Measurements from ENCODE around the gene TMPO.
A peak's percentile ranks its signal among the peaks of the same experiment; 100 is the strongest.

TMPO gene

GRCh38 chr12:98514982-98515286 is 456 bp upstream of the TMPO start (continued):
- TF ChIP-seq ZNF391 (tag by site-specific recombination; IDR thresholded peaks at IDR 0.05; ENCODE audit: borderline replicate concordance, low read depth), result 0 out of 2 replicates have a peak, but pooled peaks have one; percentile 37
- 0 out of 2 replicates have a peak, but pooled peaks have one; percentile 8 for TF ChIP-seq ZFP69B (tag by site-specific recombination; IDR thresholded peaks at IDR 0.05)

DNA sequence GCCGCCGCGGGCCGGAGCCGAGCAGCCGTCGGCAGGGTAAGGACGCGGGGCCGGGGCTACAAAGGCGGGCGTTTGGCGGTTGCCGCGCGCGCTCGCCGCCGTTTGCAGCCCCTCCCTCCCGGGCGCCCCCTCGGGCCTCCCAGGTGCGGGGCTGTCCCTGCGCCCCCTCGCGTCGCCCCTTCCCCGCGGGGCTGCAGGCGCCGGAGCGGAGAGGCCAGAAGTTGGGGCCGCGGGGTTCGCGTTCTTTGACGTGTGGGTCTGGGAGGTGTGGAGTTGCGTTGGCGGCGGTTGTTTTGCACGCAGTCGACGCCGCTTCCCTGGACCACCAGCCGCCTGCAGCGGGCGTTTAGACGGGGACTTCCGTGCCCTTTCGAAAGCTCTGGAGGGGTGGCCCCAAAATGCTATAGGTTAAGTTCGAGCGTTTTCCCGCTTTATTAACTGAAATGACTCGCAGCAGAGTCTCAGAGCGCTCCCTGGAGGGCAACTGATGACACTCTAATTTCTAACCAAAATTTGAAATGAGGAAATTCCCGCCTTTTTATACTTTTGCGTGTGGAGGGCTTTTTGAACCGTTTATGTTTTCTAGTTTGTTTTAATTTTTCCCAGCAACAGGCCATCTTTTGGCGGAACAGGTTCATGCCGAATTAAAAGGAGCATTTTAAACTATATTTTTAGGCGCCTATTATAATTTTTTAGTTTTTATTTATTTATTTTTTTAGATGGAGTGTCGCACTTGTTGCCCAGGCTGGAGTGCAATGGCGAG is 902 bp downstream of the TMPO start:
- POLR2A ChIA-PET, result interaction anchor here (0.6 to 2.3 kb wide), 10 partner anchors 9 to 178 kb away, joined by 3 to 18 read pairs (median 4); no protein-coding TSS in a partner anchor
- no peaks in the 10 kb centered on the region for H3K9me3 ChIP-seq (ENCODE audit: control insufficient read depth, insufficient read depth, low read depth, low read length)
- peak overlapping the region; percentile 97 for H3K4me3 ChIP-seq (ENCODE audit: low read depth, low read length)
- CTCF ChIA-PET, result interaction anchor here (0.5 to 1.4 kb wide), 7 partner anchors 8 to 120 kb away, joined by 3 to 6 read pairs (median 3); partner anchors contain the start of gene SLC25A3
- H3K36me3 ChIP-seq (ENCODE audit: control insufficient read depth in 2 of 2, insufficient read depth in 1 of 2, low read length in 2 of 2), result peaks cover 5 to 6% of the 10 kb centered on the region in 2 experiments; a peak in 2 of 3 replicates
- H3K4me1 ChIP-seq (ENCODE audit: control insufficient read depth, insufficient read depth, low read length), result peaks cover 11% of the 10 kb centered on the region; the same call in 1 of the 2 replicates
- peak overlapping the region; percentile 98 for H3K27ac ChIP-seq (ENCODE audit: extremely low read depth, low read depth, low read length)
- TF ChIP-seq EGR2 (tag by site-specific recombination; IDR thresholded peaks at IDR 0.05; ENCODE audit: low read depth), result peak; percentile 46; the same call in 1 of the 2 replicates
- TF ChIP-seq ZNF707 (tag by site-specific recombination; IDR thresholded peaks at IDR 0.05), result no peak
- TF ChIP-seq ZNF521 (tag by site-specific recombination; IDR thresholded peaks at IDR 0.05), result no peak
- TF ChIP-seq ZNF302 (tag by site-specific recombination; IDR thresholded peaks at IDR 0.05; ENCODE audit: low read depth), result no peak
- TF ChIP-seq ZNF37A (tag by site-specific recombination; IDR thresholded peaks at IDR 0.05), result no peak
- no peak for TF ChIP-seq ZNF175 (tag by site-specific recombination; IDR thresholded peaks at IDR 0.05)
- peak; percentile 67 for TF ChIP-seq ZNF629 (tag by site-specific recombination; IDR thresholded peaks at IDR 0.05)
- no peak for TF ChIP-seq ZBTB20 (tag by site-specific recombination; IDR thresholded peaks at IDR 0.05)
- TF ChIP-seq ZNF560 (tag by site-specific recombination; IDR thresholded peaks at IDR 0.05; ENCODE audit: borderline replicate concordance), result no peak
- TF ChIP-seq ZNF202 (tag by site-specific recombination; IDR thresholded peaks at IDR 0.05; ENCODE audit: borderline replicate concordance), result no peak
- 0 out of 2 replicates have a peak, but pooled peaks have one; percentile 30 for TF ChIP-seq ZNF777 (tag by site-specific recombination; IDR thresholded peaks at IDR 0.05; ENCODE audit: borderline replicate concordance)
- peak; percentile 25; the same call in 1 of the 2 replicates for TF ChIP-seq ZBTB11 (tag by site-specific recombination; conservative IDR thresholded peaks at IDR 0.05; ENCODE audit: low read depth)
- no peak for TF ChIP-seq ZNF580 (tag by site-specific recombination; IDR thresholded peaks at IDR 0.05)
- TF ChIP-seq ZFP37 (tag by site-specific recombination; IDR thresholded peaks at IDR 0.05), result 0 out of 2 replicates have a peak, but pooled peaks have one; percentile 52
- TF ChIP-seq ZIC2 (tag by site-specific recombination; IDR thresholded peaks at IDR 0.05), result no peak
- TF ChIP-seq, protein P1, sequence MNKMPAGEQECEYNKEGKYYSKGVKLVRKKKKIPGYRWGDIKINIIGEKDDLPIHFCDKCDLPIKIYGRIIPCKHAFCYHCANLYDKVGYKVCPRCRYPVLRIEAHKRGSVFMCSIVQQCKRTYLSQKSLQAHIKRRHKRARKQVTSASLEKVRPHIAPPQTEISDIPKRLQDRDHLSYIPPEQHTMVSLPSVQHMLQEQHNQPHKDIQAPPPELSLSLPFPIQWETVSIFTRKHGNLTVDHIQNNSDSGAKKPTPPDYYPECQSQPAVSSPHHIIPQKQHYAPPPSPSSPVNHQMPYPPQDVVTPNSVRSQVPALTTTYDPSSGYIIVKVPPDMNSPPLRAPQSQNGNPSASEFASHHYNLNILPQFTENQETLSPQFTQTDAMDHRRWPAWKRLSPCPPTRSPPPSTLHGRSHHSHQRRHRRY (tag by site-specific recombination; IDR thresholded peaks at IDR 0.05), result no peak
- no peak for TF ChIP-seq ZNF596 (tag by site-specific recombination; IDR thresholded peaks at IDR 0.05)
- TF ChIP-seq ZNF280C (tag by site-specific recombination; IDR thresholded peaks at IDR 0.05), result no peak
- TF ChIP-seq ZNF555 (tag by site-specific recombination; conservative IDR thresholded peaks at IDR 0.05), result no peak
- no peak for TF ChIP-seq ZNF776 (tag by site-specific recombination; IDR thresholded peaks at IDR 0.05; ENCODE audit: borderline replicate concordance)
- TF ChIP-seq KLF1 (tag by site-specific recombination; IDR thresholded peaks at IDR 0.05), result no peak
- TF ChIP-seq SCRT2 (tag by site-specific recombination; IDR thresholded peaks at IDR 0.05), result peak; percentile 99
- no peak for TF ChIP-seq ZNF433 (tag by site-specific recombination; IDR thresholded peaks at IDR 0.05; ENCODE audit: low read depth)
- no peak for TF ChIP-seq ZNF350 (tag by site-specific recombination; IDR thresholded peaks at IDR 0.05)
- no peak for TF ChIP-seq YY1 (tag by site-specific recombination; IDR thresholded peaks at IDR 0.05)
- TF ChIP-seq ZNF133 (tag by site-specific recombination; IDR thresholded peaks at IDR 0.05), result no peak
- no peak for TF ChIP-seq ZNF155 (tag by site-specific recombination; IDR thresholded peaks at IDR 0.05)
- no peak for TF ChIP-seq ZNF548 (tag by site-specific recombination; IDR thresholded peaks at IDR 0.05)
- peak; percentile 51; the same call in 1 of the 2 replicates for TF ChIP-seq ZBTB21 (tag by site-specific recombination; IDR thresholded peaks at IDR 0.05)
